PC-3 (cell line): ENCODE data around the gene SLC35F1.

ENCODE experiments used
- CTCF ChIP-seq: fragments of 300-600 bp; sonication (generic); conservative IDR thresholded peaks from 2 replicates; pipeline ENCODE4 v1.5.1; 2017; ENCODE audit warnings: antibody characterized with exemption, low read depth, mild to moderate bottlenecking, low read length
- EZH2 ChIP-seq: fragments of 300-600 bp; sonication (generic); IDR thresholded peaks from one replicate; pipeline ENCODE4 v1.6.1; 2017; ENCODE audit warnings: antibody characterized with exemption, mild to moderate bottlenecking, low read length; ENCODE audit not compliant: unreplicated experiment

- TF ChIP-seq CTCF = no peak
- no peak for TF ChIP-seq EZH2
Observed at GRCh38 chr6:118203545-118203944, 296.5 kb downstream of the SLC35F1 start.
